Astrocyte (in vitro differentiated cells and primary cell): Measurements from ENCODE around the gene BLVRB.

ENCODE experiments used
- EZH2 ChIP-seq: IDR thresholded peaks from 2 replicates; pipeline ENCODE4 v1.6.1; 2012; ENCODE audit warnings: mild to moderate bottlenecking, low read length, inconsistent platforms; ENCODE audit not compliant: insufficient read depth
- TF ChIP-seq, protein P1 (sequence below): IDR thresholded peaks from 2 replicates; pipeline ENCODE4 v1.5.1; 2011; ENCODE audit warnings: low read depth, mild to moderate bottlenecking, inconsistent platforms, low read length, moderate library complexity; ENCODE audit not compliant: insufficient read depth

DNA sequence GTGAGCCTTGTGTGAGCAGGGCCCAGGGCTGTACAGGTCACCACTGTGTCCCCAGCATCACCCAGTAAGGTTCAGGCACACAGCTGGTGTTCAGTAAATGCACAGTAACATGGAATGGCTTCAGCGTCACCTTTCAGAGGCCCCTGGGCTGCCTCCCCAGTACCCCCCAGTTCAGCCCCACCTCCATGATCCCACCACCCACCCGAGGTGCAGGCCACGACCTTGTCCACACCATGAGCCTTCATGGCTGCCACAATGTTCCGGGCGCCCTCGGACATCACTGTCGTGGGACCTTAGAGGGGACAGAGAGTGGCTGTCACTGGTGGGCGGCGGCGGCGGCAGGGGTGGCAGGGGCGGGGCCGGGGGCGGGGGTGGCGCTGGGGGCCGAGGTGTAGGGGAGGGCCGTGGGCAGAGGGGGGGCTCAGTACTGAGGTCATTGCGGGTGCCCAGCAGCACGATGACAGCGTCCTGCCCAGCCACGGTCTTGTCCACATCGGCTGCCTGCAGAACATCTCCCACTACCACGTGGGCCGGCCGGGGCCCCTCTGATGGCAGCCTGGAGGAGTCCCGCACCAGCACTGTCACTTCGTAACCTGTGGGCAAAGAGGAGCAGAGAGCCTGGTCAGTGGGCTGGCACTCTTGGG lies 7.5 kb downstream of the BLVRB start:
- TF ChIP-seq, protein P1, sequence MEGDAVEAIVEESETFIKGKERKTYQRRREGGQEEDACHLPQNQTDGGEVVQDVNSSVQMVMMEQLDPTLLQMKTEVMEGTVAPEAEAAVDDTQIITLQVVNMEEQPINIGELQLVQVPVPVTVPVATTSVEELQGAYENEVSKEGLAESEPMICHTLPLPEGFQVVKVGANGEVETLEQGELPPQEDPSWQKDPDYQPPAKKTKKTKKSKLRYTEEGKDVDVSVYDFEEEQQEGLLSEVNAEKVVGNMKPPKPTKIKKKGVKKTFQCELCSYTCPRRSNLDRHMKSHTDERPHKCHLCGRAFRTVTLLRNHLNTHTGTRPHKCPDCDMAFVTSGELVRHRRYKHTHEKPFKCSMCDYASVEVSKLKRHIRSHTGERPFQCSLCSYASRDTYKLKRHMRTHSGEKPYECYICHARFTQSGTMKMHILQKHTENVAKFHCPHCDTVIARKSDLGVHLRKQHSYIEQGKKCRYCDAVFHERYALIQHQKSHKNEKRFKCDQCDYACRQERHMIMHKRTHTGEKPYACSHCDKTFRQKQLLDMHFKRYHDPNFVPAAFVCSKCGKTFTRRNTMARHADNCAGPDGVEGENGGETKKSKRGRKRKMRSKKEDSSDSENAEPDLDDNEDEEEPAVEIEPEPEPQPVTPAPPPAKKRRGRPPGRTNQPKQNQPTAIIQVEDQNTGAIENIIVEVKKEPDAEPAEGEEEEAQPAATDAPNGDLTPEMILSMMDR, result no peak
- TF ChIP-seq EZH2, result no peak
